Measurements from ENCODE around the gene ZC3HAV1L.
"Not testable (repeated sequence)": the region's sequence is repeated elsewhere in the genome, so short reads cannot be mapped to it uniquely, and the experiment has no call there.

Gene ZC3HAV1L

DNA sequence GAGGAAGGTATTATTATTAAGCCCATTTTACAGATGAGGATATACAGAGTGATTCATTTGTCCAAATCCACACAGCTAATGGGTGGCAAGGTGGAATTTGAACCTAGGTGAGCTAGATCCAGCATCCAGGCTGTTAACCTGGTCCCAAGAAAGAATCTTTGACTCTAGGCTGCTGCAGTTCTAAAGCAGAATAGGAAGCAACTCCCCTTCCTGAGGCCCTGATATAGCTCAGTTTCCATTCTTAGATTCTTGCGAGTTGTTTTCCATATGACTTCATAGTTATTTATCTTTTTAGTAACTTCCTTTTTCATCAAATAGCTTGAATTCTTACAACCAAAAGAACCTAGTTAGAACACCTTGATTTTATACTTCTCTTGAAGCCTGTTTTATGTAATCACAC, 24.1 kb upstream of the ZC3HAV1L start:
- H3K27ac Mint-ChIP-seq = no peak overlapping the region
- H3K4me3 Mint-ChIP-seq = no peak overlapping the region
- peaks cover 3% of the 10 kb centered on the region for H3K36me3 Mint-ChIP-seq (ENCODE audit: low read depth)
- peaks cover 13% of the 10 kb centered on the region for H3K4me1 Mint-ChIP-seq
- no peak for TF ChIP-seq CTCF (IDR thresholded peaks at IDR 0.05; ENCODE audit: unreplicated experiment in 3 of 3)
- no peaks in the 10 kb centered on the region for H3K9me3 Mint-ChIP-seq
- no peaks in the 10 kb centered on the region for H3K27me3 Mint-ChIP-seq (ENCODE audit: low read depth)

GRCh38 chr7:139058943-139059342, 23.1 kb upstream of the ZC3HAV1L start:
- peak overlapping the region in 1 of 3 experiments; percentile 19 for H3K27ac Mint-ChIP-seq
- TF ChIP-seq CTCF (IDR thresholded peaks at IDR 0.05; ENCODE audit: unreplicated experiment in 3 of 3) = no peak
- peaks cover 3% of the 10 kb centered on the region for H3K36me3 Mint-ChIP-seq (ENCODE audit: low read depth)
- H3K4me3 Mint-ChIP-seq = no peak overlapping the region
- no peaks in the 10 kb centered on the region for H3K9me3 Mint-ChIP-seq
- no peaks in the 10 kb centered on the region for H3K27me3 Mint-ChIP-seq (ENCODE audit: low read depth)
- peaks cover 13% of the 10 kb centered on the region for H3K4me1 Mint-ChIP-seq

DNA sequence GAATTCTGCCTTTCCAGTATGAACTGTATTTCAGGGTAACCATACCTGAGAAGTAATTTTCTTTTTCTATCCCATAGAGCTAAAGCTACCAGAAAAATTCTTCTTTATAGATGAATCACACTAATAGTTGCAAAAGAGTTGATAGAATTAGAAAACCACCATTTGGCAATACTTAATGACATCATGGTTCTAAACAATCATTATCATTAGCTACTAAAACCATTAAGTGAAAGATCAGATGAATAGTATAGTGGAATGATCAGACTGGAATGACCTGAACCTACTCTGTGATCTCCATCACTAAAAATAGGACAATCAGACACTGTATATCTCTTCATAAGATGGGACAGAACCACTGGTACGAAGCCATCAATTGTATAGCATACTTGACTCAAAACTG, 19.8 kb upstream of the ZC3HAV1L start:
- no peaks in the 10 kb centered on the region for H3K9me3 Mint-ChIP-seq
- no peak for TF ChIP-seq CTCF (IDR thresholded peaks at IDR 0.05; ENCODE audit: unreplicated experiment in 3 of 3)
- no peaks in the 10 kb centered on the region for H3K27me3 Mint-ChIP-seq (ENCODE audit: low read depth)
- no peak overlapping the region for H3K4me3 Mint-ChIP-seq
- H3K4me1 Mint-ChIP-seq = peaks cover 6% of the 10 kb centered on the region
- H3K27ac Mint-ChIP-seq = no peak overlapping the region
- H3K36me3 Mint-ChIP-seq (ENCODE audit: low read depth) = no peaks in the 10 kb centered on the region

DNA sequence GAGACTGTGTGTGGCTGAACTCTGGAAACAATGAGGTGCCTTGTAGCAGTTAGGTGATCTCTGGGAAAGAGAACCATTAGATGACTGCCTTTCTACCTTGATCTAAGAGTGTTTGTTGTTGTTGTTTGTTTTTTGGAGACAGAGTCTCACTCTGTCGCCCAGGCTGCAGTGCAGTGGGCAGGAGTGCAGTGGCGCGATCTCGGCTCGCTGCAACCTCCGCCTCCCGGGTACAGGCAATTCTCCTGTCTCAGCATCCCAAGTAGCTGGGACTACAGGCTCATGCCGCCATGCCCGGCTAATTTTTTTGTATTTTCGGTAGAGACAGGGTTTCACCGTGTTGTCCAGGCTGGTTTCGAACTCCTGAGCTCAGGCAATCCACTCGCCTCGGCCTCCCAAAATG, 18.8 kb upstream of the ZC3HAV1L start:
- not testable (repeated sequence) for H3K36me3 Mint-ChIP-seq (ENCODE audit: low read depth); H3K27ac Mint-ChIP-seq; H3K9me3 Mint-ChIP-seq; H3K4me1 Mint-ChIP-seq; H3K27me3 Mint-ChIP-seq (ENCODE audit: low read depth); H3K4me3 Mint-ChIP-seq

- Mint-ChIP-seq H3K4me3 (no peak overlapping the region), H3K27me3 (ENCODE audit: low read depth) (no peaks in the 10 kb centered on the region), H3K36me3 (ENCODE audit: low read depth) (no peaks in the 10 kb centered on the region), H3K27ac (peak overlapping the region in 1 of 3 experiments; percentile 30), H3K9me3 (no peaks in the 10 kb centered on the region), H3K4me1 (peaks cover 6% of the 10 kb centered on the region)
- TF ChIP-seq CTCF (IDR thresholded peaks at IDR 0.05; ENCODE audit: unreplicated experiment in 3 of 3) = no peak
Observed at GRCh38 chr7:139054101-139054500, 18.3 kb upstream of the ZC3HAV1L start.

- Mint-ChIP-seq H3K27me3 (ENCODE audit: low read depth) (no peaks in the 10 kb centered on the region), H3K9me3 (no peaks in the 10 kb centered on the region), H3K4me1 (no peaks in the 10 kb centered on the region), H3K27ac (no peak overlapping the region), H3K4me3 (no peak overlapping the region), H3K36me3 (ENCODE audit: low read depth) (no peaks in the 10 kb centered on the region)
- TF ChIP-seq CTCF (IDR thresholded peaks at IDR 0.05; ENCODE audit: unreplicated experiment in 3 of 3) = no peak
Observed at GRCh38 chr7:139051655-139052054, 15.8 kb upstream of the ZC3HAV1L start.
